ENCODE results near the gene CDYL. TPM values are rescaled to one million over a fixed set of nuclear protein-coding genes. Genes with fewer than 3 reads are reported as not detected.

Gene CDYL
- total and polyA plus RNA-seq, 2 experiments from 2014 or later, result 38.0 to 60.8 TPM

DNA sequence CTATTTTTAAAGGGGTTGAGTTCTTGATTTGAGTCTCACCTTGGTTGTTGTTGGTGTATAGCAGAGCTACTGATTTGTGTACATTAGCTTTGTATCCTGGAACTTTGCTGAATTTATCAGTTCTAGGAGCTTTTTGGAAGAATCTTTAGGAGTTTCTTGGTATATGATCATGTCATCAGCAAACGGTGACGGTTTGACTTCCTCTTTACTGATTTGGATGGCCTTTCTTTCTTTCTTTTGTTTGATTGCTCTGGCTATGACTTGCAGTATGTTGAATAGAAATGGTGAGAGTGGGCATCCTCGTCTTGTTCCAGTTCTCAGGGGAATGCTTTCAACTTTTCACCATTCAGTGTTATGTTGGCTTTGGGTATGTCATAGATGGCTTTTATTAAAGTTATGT lies 64.0 kb downstream of the CDYL start:
- Histone ChIP-seq H3K36me3 (no peaks in the 10 kb centered on the region), H3K27me3 (no peaks in the 10 kb centered on the region), H3K4me1 (ENCODE audit: low read depth) (no peaks in the 10 kb centered on the region), H3K9me3 (ENCODE audit: low read depth) (peaks cover 2% of the 10 kb centered on the region), H3K4me3 (no peak overlapping the region), H3K27ac (no peak overlapping the region)
- DNase-seq (ENCODE audit: low read depth in 1 of 2, low spot score in 1 of 2), result no peak
- TF ChIP-seq, protein P1, sequence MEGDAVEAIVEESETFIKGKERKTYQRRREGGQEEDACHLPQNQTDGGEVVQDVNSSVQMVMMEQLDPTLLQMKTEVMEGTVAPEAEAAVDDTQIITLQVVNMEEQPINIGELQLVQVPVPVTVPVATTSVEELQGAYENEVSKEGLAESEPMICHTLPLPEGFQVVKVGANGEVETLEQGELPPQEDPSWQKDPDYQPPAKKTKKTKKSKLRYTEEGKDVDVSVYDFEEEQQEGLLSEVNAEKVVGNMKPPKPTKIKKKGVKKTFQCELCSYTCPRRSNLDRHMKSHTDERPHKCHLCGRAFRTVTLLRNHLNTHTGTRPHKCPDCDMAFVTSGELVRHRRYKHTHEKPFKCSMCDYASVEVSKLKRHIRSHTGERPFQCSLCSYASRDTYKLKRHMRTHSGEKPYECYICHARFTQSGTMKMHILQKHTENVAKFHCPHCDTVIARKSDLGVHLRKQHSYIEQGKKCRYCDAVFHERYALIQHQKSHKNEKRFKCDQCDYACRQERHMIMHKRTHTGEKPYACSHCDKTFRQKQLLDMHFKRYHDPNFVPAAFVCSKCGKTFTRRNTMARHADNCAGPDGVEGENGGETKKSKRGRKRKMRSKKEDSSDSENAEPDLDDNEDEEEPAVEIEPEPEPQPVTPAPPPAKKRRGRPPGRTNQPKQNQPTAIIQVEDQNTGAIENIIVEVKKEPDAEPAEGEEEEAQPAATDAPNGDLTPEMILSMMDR (IDR thresholded peaks at IDR 0.05; ENCODE audit: low read depth, low read length), result no peak

DNA sequence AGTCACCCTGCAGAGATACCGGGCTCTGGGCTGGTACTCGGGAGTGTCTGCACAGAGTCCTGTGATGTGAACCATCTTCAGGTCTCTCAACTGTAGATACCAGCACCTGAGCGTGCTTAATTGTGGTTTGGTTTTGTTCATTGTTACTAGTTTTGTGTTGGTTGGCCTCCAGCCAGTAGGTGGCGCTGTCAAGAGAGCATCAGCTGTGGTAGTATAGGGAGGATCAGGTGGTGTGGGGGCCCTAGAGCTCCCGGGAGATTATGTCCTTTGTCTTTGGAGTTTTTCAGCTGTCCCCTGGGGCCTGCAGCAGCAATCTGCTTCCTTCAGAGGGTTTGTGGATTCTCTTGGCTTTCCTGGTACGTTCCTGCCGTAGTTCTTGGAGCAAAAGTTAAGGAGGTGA lies 67.9 kb downstream of the CDYL start:
- DNase-seq (ENCODE audit: low read depth in 1 of 2, low spot score in 1 of 2), result no peak
- no peak overlapping the region for H3K27ac ChIP-seq
- TF ChIP-seq, protein P1 (IDR thresholded peaks at IDR 0.05; ENCODE audit: low read depth, low read length), result peak; percentile 22
- H3K9me3 ChIP-seq (ENCODE audit: low read depth), result peaks cover 2% of the 10 kb centered on the region
- no peak overlapping the region for H3K4me3 ChIP-seq
- H3K36me3 ChIP-seq, result no peaks in the 10 kb centered on the region
- peaks cover 20% of the 10 kb centered on the region for H3K4me1 ChIP-seq (ENCODE audit: low read depth)
- H3K27me3 ChIP-seq, result no peaks in the 10 kb centered on the region

DNA sequence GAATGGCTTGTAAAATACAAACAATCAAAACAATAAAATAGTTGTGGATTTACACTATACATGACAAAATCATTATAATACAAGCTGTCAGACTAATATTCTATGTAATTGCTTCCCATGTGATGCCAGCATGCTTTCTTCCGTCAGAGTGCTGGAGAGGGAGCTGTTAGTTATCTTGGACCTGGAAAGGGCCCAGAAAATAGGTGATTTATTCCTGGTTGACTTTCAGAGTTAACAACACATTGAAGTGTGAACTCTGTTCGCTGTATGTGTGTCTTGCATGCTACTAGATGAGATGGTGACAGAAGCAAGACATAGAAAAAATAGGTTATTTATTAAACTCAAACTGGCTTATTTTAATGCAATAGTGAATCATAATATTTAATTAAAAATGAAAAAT lies 70.2 kb downstream of the CDYL start:
- TF ChIP-seq, protein P1 (IDR thresholded peaks at IDR 0.05; ENCODE audit: low read depth, low read length), result no peak
- H3K36me3 ChIP-seq, result no peaks in the 10 kb centered on the region
- no peak overlapping the region for H3K27ac ChIP-seq
- peaks cover 2% of the 10 kb centered on the region for H3K9me3 ChIP-seq (ENCODE audit: low read depth)
- no peak for DNase-seq (ENCODE audit: low read depth in 1 of 2, low spot score in 1 of 2)
- no peak overlapping the region for H3K4me3 ChIP-seq
- H3K4me1 ChIP-seq (ENCODE audit: low read depth), result peaks cover 30% of the 10 kb centered on the region
- H3K27me3 ChIP-seq, result no peaks in the 10 kb centered on the region

DNA sequence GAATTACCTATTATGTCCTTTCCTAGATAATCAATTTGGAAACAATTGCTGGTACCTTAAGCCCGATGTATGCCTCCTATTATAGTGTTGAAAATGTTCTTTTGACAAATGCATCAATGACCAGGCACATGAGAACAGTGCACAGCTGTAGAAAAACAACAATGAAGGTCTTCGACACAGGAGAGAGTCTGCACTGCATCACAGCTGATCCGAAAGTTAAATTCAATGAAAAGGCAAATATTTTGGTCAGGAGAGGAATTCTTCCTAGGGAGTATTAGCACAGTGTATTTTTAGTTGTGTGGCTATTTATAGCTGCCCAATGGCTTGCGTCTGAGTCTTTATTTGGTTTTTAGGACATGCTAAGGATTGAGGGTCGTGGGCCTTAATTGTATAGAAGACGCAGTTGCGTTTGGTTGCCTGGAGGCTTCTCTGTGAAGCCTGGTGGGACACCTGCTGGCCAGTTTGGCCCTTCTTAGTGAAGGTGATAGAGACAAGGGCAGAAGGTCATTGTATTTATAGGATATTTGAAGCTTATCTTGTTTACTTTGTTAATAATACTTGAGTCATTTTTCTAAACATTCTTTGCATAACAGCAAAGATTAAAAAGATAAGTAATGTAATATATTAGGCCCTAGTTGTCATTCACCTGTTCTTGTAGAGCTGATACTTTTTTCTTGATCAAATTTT lies 72.3 kb downstream of the CDYL start:
- Histone ChIP-seq H3K27me3 (no peaks in the 10 kb centered on the region), H3K36me3 (no peaks in the 10 kb centered on the region), H3K4me3 (no peak overlapping the region), H3K4me1 (ENCODE audit: low read depth) (peaks cover 31% of the 10 kb centered on the region), H3K9me3 (ENCODE audit: low read depth) (peaks cover 2% of the 10 kb centered on the region), H3K27ac (peak overlapping the region; percentile 31)
- peak in 1 of 2 donors; percentile 77 for DNase-seq (ENCODE audit: low read depth in 1 of 2, low spot score in 1 of 2)
- TF ChIP-seq, protein P1 (IDR thresholded peaks at IDR 0.05; ENCODE audit: low read depth, low read length), result peak; percentile 29

DNA sequence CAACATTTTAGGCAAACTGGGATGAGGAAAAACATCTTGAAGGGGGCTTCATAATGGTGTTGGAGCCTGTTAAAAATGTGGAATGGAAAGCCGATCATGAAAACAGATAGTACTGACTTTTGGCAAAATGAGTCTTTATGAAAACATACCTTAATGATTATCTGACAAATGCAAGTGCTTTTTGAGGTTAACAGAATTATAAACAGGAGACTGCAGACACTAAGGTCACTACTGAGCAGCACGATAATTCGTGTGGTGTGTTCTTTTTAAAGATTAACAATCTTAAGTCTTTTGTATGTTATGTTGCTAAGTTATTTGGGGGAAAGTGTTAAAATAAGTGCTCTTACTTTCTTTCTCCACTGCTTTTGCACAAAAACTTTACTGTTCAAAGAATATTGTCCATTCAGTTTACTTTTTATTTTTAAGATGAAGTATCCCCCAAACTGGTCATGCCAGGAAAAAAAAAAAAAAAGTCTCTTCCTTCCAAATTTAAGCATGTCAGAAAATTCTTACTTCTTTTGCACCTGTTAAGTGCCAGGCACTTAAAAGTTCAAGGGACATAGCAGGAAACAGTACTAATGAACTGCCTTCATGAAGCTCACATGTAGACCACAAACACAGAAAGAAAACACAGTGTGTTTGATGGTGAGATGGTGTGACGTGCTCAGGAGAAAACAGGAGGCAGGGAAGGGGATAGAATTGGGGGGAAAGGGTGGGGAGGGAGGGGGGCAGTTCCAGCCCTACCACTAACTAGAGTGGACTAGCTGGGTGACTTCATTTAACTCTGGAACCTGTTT lies 73.2 kb downstream of the CDYL start:
- TF ChIP-seq, protein P1 (IDR thresholded peaks at IDR 0.05; ENCODE audit: low read depth, low read length), result no peak
- Histone ChIP-seq H3K27ac (peak overlapping the region; percentile 31), H3K4me1 (ENCODE audit: low read depth) (peaks cover 35% of the 10 kb centered on the region), H3K36me3 (no peaks in the 10 kb centered on the region), H3K4me3 (no peak overlapping the region), H3K27me3 (no peaks in the 10 kb centered on the region), H3K9me3 (ENCODE audit: low read depth) (peaks cover 2% of the 10 kb centered on the region)
- DNase-seq (ENCODE audit: low read depth in 1 of 2, low spot score in 1 of 2), result no peak

Data from cardiac muscle cell (in vitro differentiated cells and primary cell).